Rectal smooth muscle tissue (tissue), 1 donor: Measurements from ENCODE around the gene VASN.

Experiments used
- H3K27ac ChIP-seq: one replicate; pipeline ENCODE4 v1.7.0; 2013; ENCODE audit warnings: low read depth, low read length, inconsistent platforms
- H3K27me3 ChIP-seq: one replicate; pipeline ENCODE4 v1.7.0; 2013; ENCODE audit warnings: low read length; ENCODE audit not compliant: control insufficient read depth, insufficient read depth
- H3K36me3 ChIP-seq: one replicate; pipeline ENCODE4 v1.7.0; 2013; ENCODE audit warnings: low read length; ENCODE audit not compliant: control insufficient read depth, insufficient read depth
- H3K4me1 ChIP-seq: one replicate; pipeline ENCODE4 v1.7.0; 2013; ENCODE audit warnings: low read length; ENCODE audit not compliant: control insufficient read depth, insufficient read depth
- H3K4me3 ChIP-seq: one replicate; pipeline ENCODE4 v1.7.0; 2013; ENCODE audit warnings: low read length
- H3K9ac ChIP-seq: one replicate; pipeline ENCODE4 v1.7.0; 2013; ENCODE audit warnings: low read length

Gene VASN

DNA sequence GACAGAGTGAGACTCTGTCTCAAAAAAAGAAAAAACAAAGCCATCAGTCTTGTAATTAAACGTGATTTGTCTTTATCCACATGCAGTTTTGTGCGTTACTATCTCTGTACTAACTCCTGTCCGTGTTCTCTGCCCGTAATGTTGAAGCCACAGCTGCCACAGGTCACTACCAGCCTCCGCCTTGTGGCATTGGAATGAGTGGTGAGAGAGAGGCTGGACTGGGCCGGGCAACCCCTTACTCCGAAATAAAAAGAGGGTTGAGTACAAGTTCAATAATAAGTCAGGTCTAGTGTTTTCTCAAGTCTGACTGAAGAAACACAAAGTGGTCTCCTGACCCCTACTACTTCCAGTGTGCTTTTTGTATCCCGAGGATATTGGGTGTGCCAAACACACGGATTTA, 59.4 kb downstream of the VASN start:
- Histone ChIP-seq H3K4me3 (no peak overlapping the region), H3K4me1 (no peaks in the 10 kb centered on the region), H3K9ac (no peak overlapping the region), H3K27ac (no peak overlapping the region), H3K36me3 (peaks cover 10% of the 10 kb centered on the region), H3K27me3 (no peaks in the 10 kb centered on the region)
